H1 (cell line): ENCODE results near the gene CFAP92. TPM values are rescaled to one million over a fixed set of nuclear protein-coding genes. Genes with fewer than 3 reads are reported as not detected.

Experiments used
- CTCF ChIA-PET: fragments of 300-600 bp; sonication (Branson Sonifier 250); formaldehyde crosslinking; loops from one replicate; lab custom pipeline; 2021; ENCODE audit not compliant: partially characterized antibody; lab: Charles Lee
- POLR2A ChIA-PET: fragments of 300-600 bp; sonication (Branson Sonifier 250); formaldehyde crosslinking; loops from one replicate; lab custom pipeline; 2021; ENCODE audit warnings: inconsistent platforms; ENCODE audit not compliant: partially characterized antibody; lab: Charles Lee
- DNase-seq, 2 experiments: peaks; one replicate each; pipeline versions ENCODE4 v3.0.0 to v3.0.0-alpha.2; 2010 to 2022; ENCODE audit warnings: low spot score in 2 of 2, low read depth in 1 of 2, mixed read lengths in 1 of 2
- FAIRE-seq: peaks from 2 replicates; lab custom pipeline; 2011; peaks lifted over from hg19 to GRCh38; lab: Jason Lieb, UNC
- H2AFZ ChIP-seq: 2 replicates; pipeline ENCODE4 v1.8.1; 2012; ENCODE audit warnings: low read length, inconsistent platforms
- H2AK5ac ChIP-seq: 2 replicates; pipeline ENCODE4 v1.6.1; 2013; ENCODE audit warnings: low read depth, low read length
- H2BK120ac ChIP-seq: replicated peaks from 2 replicates; pipeline ENCODE3; 2013; ENCODE audit warnings: low read depth, low read length, inconsistent platforms
- H2BK12ac ChIP-seq: 2 replicates; pipeline ENCODE4 v1.6.1; 2013; ENCODE audit warnings: low read depth, low read length
- H2BK15ac ChIP-seq: 2 replicates; pipeline ENCODE4 v1.6.1; 2013; ENCODE audit warnings: low read length
- H2BK20ac ChIP-seq: 2 replicates; pipeline ENCODE4 v1.6.1; 2013; ENCODE audit warnings: low read length
- H2BK5ac ChIP-seq: 2 replicates; pipeline ENCODE4 v1.6.1; 2013; ENCODE audit warnings: low read depth, low read length
- H3K14ac ChIP-seq: 2 replicates; pipeline ENCODE4 v1.6.1; 2013; ENCODE audit warnings: inconsistent platforms; ENCODE audit not compliant: insufficient read length
- H3K18ac ChIP-seq: 2 replicates; pipeline ENCODE4 v1.6.1; 2013; ENCODE audit warnings: low read length; ENCODE audit errors: extremely low read depth
- H3K23ac ChIP-seq: 2 replicates; pipeline ENCODE4 v1.6.1; 2013; ENCODE audit warnings: inconsistent platforms; ENCODE audit not compliant: insufficient read length
- H3K23me2 ChIP-seq: 2 replicates; pipeline ENCODE4 v1.6.1; 2013; ENCODE audit warnings: low read depth, low read length
- H3K27ac ChIP-seq: 2 replicates; pipeline ENCODE4 v1.6.1; 2011; ENCODE audit warnings: low read depth, low read length, inconsistent platforms
- H3K27me3 ChIP-seq, 4 experiments: replicated peaks in 1 of 4; 1 replicate in 1 of 4; 2 replicates in 3 of 4; pipeline versions ENCODE4 v1.6.1 to v1.8.1; 2011 to 2013; ENCODE audit warnings: low read length in 3 of 4, mild to moderate bottlenecking in 3 of 4, inconsistent platforms in 2 of 4, mixed read lengths in 2 of 4, moderate library complexity in 1 of 4; ENCODE audit not compliant: control insufficient read depth in 3 of 4, insufficient read depth in 3 of 4; ENCODE audit errors: extremely low read depth in 1 of 4
- H3K36me3 ChIP-seq, 4 experiments: 2 replicates each; pipeline versions ENCODE4 v1.6.1 to v1.8.1; 2011 to 2013; ENCODE audit warnings: mild to moderate bottlenecking in 4 of 4, low read length in 3 of 4, moderate library complexity in 2 of 4, control low read depth in 1 of 4, inconsistent platforms in 1 of 4; ENCODE audit not compliant: insufficient read depth in 4 of 4, control insufficient read depth in 2 of 4
- H3K4ac ChIP-seq: replicated peaks from 2 replicates; pipeline ENCODE3; 2013; ENCODE audit warnings: low read length, low read depth, mixed read lengths, inconsistent platforms; ENCODE audit not compliant: insufficient read length
- H3K4me1 ChIP-seq, 4 experiments: replicated peaks in 1 of 4; 1 replicate in 1 of 4; 2 replicates in 3 of 4; pipeline versions ENCODE4 v1.6.1 to v1.8.1; 2011 to 2013; ENCODE audit warnings: low read length in 3 of 4, inconsistent platforms in 2 of 4, mixed read lengths in 1 of 4; ENCODE audit not compliant: insufficient read depth in 4 of 4, control insufficient read depth in 3 of 4
- H3K4me2 ChIP-seq, 2 experiments: 2 replicates each; pipeline versions ENCODE4 v1.6.1 to v1.8.1; 2011 to 2013; ENCODE audit warnings: low read depth in 2 of 2, low read length in 2 of 2, control low read depth in 1 of 2, inconsistent platforms in 1 of 2, mild to moderate bottlenecking in 1 of 2; ENCODE audit not compliant: insufficient read depth in 1 of 2
- H3K4me3 ChIP-seq, 4 experiments: fragments of 200-600, 300-600 bp in 1 of 4; sonication (generic), shearing (Covaris generic), sonication (Bioruptor Twin) in 1 of 4; 2 replicates each; pipeline versions ENCODE4 v1.5.1 to v1.8.1; 2011 to 2016; ENCODE audit warnings: low read length in 4 of 4, low read depth in 3 of 4, control low read depth in 2 of 4, inconsistent platforms in 2 of 4, mild to moderate bottlenecking in 2 of 4, mixed read lengths in 1 of 4, moderate library complexity in 1 of 4; ENCODE audit not compliant: insufficient read depth in 2 of 4; ENCODE audit errors: extremely low read depth in 1 of 4
- H3K56ac ChIP-seq: replicated peaks from 2 replicates; pipeline ENCODE3; 2013; ENCODE audit warnings: low read depth, mild to moderate bottlenecking, mixed read lengths, low read length, inconsistent platforms; ENCODE audit not compliant: insufficient read length
- H3K79me1 ChIP-seq: 2 replicates; pipeline ENCODE4 v1.6.1; 2013; ENCODE audit warnings: low read depth, low read length, control low read depth
- H3K79me2 ChIP-seq, 2 experiments: 2 replicates each; pipeline versions ENCODE4 v1.6.1 to v1.8.1; 2012 to 2013; ENCODE audit warnings: low read length in 2 of 2, mild to moderate bottlenecking in 2 of 2, inconsistent platforms in 1 of 2; ENCODE audit not compliant: insufficient read depth in 2 of 2, control insufficient read depth in 1 of 2
- H3K9ac ChIP-seq, 4 experiments: replicated peaks in 1 of 4; 1 replicate in 1 of 4; 2 replicates in 3 of 4; pipeline versions ENCODE4 v1.6.1 to v1.8.1; 2011 to 2013; ENCODE audit warnings: low read depth in 3 of 4, low read length in 3 of 4, control low read depth in 2 of 4, mild to moderate bottlenecking in 2 of 4, moderate library complexity in 2 of 4, inconsistent platforms in 1 of 4; ENCODE audit errors: extremely low read depth in 1 of 4
- H3K9me3 ChIP-seq, 2 experiments: 2 replicates each; pipeline versions ENCODE4 v1.6.1 to v1.8.1; 2012 to 2013; ENCODE audit warnings: mild to moderate bottlenecking in 2 of 2, moderate library complexity in 2 of 2, control low read depth in 1 of 2, inconsistent platforms in 1 of 2, low read depth in 1 of 2, low read length in 1 of 2, mixed read lengths in 1 of 2; ENCODE audit not compliant: insufficient read depth in 2 of 2
- H4K20me1 ChIP-seq, 2 experiments: replicated peaks in 1 of 2; 2 replicates each; pipeline versions ENCODE3 to v1.8.1; 2011 to 2013; ENCODE audit warnings: inconsistent platforms in 2 of 2, low read length in 2 of 2, mild to moderate bottlenecking in 1 of 2; ENCODE audit not compliant: insufficient read depth in 2 of 2, control insufficient read depth in 1 of 2
- H4K5ac ChIP-seq: 2 replicates; pipeline ENCODE4 v1.6.1; 2013; ENCODE audit warnings: low read length, low read depth, mixed read lengths, inconsistent platforms; ENCODE audit not compliant: insufficient read length
- H4K8ac ChIP-seq: 2 replicates; pipeline ENCODE4 v1.8.0; 2013; ENCODE audit warnings: mild to moderate bottlenecking, moderate library complexity, low read length, inconsistent platforms; ENCODE audit not compliant: insufficient read depth; ENCODE audit errors: extremely low read depth
- H4K91ac ChIP-seq: replicated peaks from 2 replicates; pipeline ENCODE3; 2013; ENCODE audit warnings: low read length, mixed read lengths, inconsistent platforms; ENCODE audit not compliant: insufficient read length
- E2F6 ChIP-seq: IDR thresholded peaks from 2 replicates; pipeline ENCODE4 v1.6.1; 2012; ENCODE audit warnings: inconsistent platforms
- SIN3A ChIP-seq, 2 experiments: IDR thresholded peaks in 1 of 2; conservative IDR thresholded peaks in 1 of 2; 2 replicates each; pipeline ENCODE4 v1.6.1; 2011 to 2012; ENCODE audit warnings: low read length in 2 of 2, improper control_type of control experiment in 1 of 2, low read depth in 1 of 2, mild to moderate bottlenecking in 1 of 2
- WGBS, 2 experiments: shearing (Covaris generic) in 1 of 2; methylation state at CpG; one replicate each; pipeline versions ENCODE4 v1.1.6 to v1.1.7; 2013 to 2015; ENCODE audit warnings: low lambda C conversion rate in 2 of 2, mixed read lengths in 2 of 2, inconsistent platforms in 1 of 2, low coverage in 1 of 2, missing lambda C conversion rate in 1 of 2; ENCODE audit not compliant: insufficient replicate concordance in 2 of 2, insufficient coverage in 1 of 2, insufficient read length in 1 of 2; ENCODE audit errors: extremely low coverage in 1 of 2, missing lambda C conversion rate in 1 of 2; 5-methylcytosine and 5-hydroxymethylcytosine counted together
- polyA plus RNA-seq, 7 experiments: library from polyadenylated mRNA; depleted of rRNA in 3 of 7; stranded (reverse) in 5 of 7; unstranded in 2 of 7; fragments of >200 nt in 5 of 7; fragments of 200-250 nt in 2 of 7; gene quantifications; 1 replicate in 5 of 7; 2 replicates in 1 of 7; 4 replicates in 1 of 7; pipeline versions ENCODE4 v1.2.1 to v1.2.3, GENCODE V29; 2011 to 2013; ENCODE audit warnings: missing spikeins in 2 of 7, mixed read lengths in 2 of 7
- total RNA-seq: library from RNA; stranded (reverse); fragmentation: NEBNext Ultra II Directional; extraction: Animal tissue kit (Norgen Biotek cat#: 25700); gene quantifications from 2 replicates; pipeline ENCODE4 v1.2.1, GENCODE V29; 2021

Gene CFAP92
- total and polyA plus RNA-seq, 2 of the 8 experiments (the other 6 are each of a cell fraction or from before 2014, with no cell fraction given) = 0.77 to 2.0 TPM

DNA sequence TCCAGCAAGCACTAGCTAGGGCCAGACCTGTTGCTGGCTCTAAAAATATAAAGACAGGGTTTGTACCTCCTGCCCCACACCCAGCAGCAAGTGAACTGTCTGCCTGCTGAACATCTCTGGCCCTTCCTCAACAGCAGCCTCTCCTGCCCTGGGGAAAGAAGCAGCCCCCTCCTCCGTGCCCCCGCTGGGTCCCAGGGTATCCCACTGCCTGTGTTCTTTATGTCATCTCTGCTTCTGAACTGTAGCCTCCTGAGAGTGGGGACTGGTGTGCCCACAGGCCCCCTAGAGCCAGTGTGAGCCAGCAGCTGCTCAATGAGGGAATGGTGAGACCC lies 60.0 kb downstream of the CFAP92 start:
- ChIA-PET CTCF (interaction anchor here (0.9 to 2.3 kb wide), 4 partner anchors 11 to 325 kb away, joined by 3 to 12 read pairs (median 3); no protein-coding TSS in a partner anchor), POLR2A (interaction anchor here (2.7 to 4.5 kb wide), 2 partner anchors 11 to 13 kb away, joined by 11 to 14 read pairs; no protein-coding TSS in a partner anchor)
- TF ChIP-seq E2F6 (no peak), SIN3A (conservative IDR thresholded peaks at IDR 0.05 in 1 of 2, IDR thresholded peaks at IDR 0.05 in 1 of 2; ENCODE audit: low read depth in 1 of 2, low read length in 2 of 2) (no peak)
- Histone ChIP-seq H3K79me2 (no peaks in the 10 kb centered on the region), H3K4ac (no peak overlapping the region), H4K8ac (no peak overlapping the region), H2BK12ac (no peak overlapping the region), H3K56ac (no peak overlapping the region), H3K79me1 (no peaks in the 10 kb centered on the region), H2BK20ac (no peak overlapping the region), H3K9ac (no peak overlapping the region), H2AK5ac (no peak overlapping the region), H3K14ac (no peak overlapping the region), H3K23me2 (no peaks in the 10 kb centered on the region), H3K27me3 (no peaks in the 10 kb centered on the region), H3K23ac (no peak overlapping the region), H2BK120ac (no peak overlapping the region), H3K36me3 (no peaks in the 10 kb centered on the region), H3K4me3 (no peak overlapping the region), H2AFZ (no peak overlapping the region), H3K4me1 (no peaks in the 10 kb centered on the region), H2BK15ac (no peak overlapping the region), H3K27ac (no peak overlapping the region), H4K91ac (no peak overlapping the region), H3K18ac (no peak overlapping the region), H4K20me1 (no peaks in the 10 kb centered on the region), H4K5ac (no peak overlapping the region), H3K4me2 (no peak overlapping the region), H3K9me3 (peaks cover 0 to 6% of the 10 kb centered on the region in 2 experiments; a peak in 2 of 4 replicates), H2BK5ac (no peak overlapping the region)
- FAIRE-seq (no peak), DNase-seq (peak in 1 of 2 experiments; percentile 26)
- 100% methylated on average over 2 of the region's 2 CpGs; no CpG with 5 or more reads in 1 of the 2 experiments for WGBS, 2 experiments
